Brain microvascular endothelial cell (primary cell): ENCODE data around the gene ADGRA1.

Experiments used
- DNase-seq: peaks from one replicate; pipeline ENCODE4 v3.0.0-alpha.2; 2020
- H3K27ac ChIP-seq: fragments of 250-450 bp; sonication (Bioruptor Pico); 2 replicates; pipeline ENCODE4 v1.5.1; 2020; ENCODE audit warnings: mild to moderate bottlenecking, moderate library complexity
- H3K27me3 ChIP-seq: fragments of 250-450 bp; sonication (Bioruptor Pico); replicated peaks from 2 replicates; pipeline ENCODE4 v1.5.1; 2020; ENCODE audit warnings: mild to moderate bottlenecking
- H3K36me3 ChIP-seq: fragments of 250-450 bp; sonication (Bioruptor Pico); replicated peaks from 2 replicates; pipeline ENCODE4 v1.5.1; 2020; ENCODE audit warnings: mild to moderate bottlenecking
- H3K4me3 ChIP-seq: 2 replicates; pipeline ENCODE4 v1.5.1; 2011; ENCODE audit warnings: low read depth, mild to moderate bottlenecking, control low read depth, low read length, moderate library complexity
- in situ Hi-C: cut with HindIII; loops from 2 replicates; pipeline ENCODE4 v1.10.0; 2017; ENCODE audit warnings: low sequenced_read_pairs, low pct_ligation_motif_present
- TF ChIP-seq, protein P1 (sequence below): IDR thresholded peaks from 2 replicates; pipeline ENCODE4 v1.5.1; 2011; ENCODE audit warnings: low read depth, mild to moderate bottlenecking, moderate library complexity, low read length, control low read depth, inconsistent platforms; ENCODE audit errors: missing control alignments

The ADGRA1 gene

DNA sequence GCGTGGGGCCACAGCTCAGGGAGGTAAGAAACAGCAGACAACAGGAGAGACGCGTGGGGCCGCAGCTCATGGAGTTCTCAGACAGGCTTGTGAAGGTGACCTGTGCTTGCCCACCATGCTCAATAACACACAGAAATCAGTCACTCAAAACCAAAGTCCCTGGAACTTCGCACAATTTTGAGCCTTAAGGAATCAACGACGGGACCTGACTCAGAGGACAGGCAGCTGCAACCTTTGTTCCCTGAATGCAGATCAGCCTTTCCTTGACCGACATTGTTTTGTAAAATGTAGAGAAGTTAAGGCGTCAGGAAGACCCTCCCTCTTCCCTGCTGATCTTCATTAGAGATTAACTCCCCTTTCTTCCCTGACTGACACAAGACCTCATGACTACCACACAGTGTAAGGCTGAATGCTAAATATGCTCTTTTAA lies 63.8 kb downstream of the ADGRA1 start:
- in situ Hi-C loops: no loop called here

DNA sequence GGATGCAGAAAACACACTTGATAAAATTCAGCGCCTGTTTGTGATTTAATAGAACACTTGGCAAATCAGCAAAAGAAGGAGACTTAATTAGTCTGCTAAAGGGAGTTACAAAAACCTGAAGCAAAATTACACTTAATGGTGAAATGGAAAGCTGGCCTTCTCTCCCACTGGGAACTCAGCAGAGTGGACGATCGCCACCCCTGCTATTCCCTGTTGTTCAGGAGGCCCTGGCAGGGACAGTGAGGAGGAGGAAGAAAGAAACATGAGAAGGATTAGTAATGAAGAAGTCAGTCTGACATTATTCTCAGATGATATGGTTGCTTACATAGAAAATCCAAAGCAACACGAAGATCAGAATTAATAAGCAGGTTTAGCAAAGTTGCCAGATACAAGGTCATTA lies 66.7 kb downstream of the ADGRA1 start:
- H3K27me3 ChIP-seq: peaks cover 4% of the 10 kb centered on the region
- no peak overlapping the region for H3K27ac ChIP-seq
- no peak for DNase-seq
- H3K4me3 ChIP-seq: no peak overlapping the region
- TF ChIP-seq, protein P1, sequence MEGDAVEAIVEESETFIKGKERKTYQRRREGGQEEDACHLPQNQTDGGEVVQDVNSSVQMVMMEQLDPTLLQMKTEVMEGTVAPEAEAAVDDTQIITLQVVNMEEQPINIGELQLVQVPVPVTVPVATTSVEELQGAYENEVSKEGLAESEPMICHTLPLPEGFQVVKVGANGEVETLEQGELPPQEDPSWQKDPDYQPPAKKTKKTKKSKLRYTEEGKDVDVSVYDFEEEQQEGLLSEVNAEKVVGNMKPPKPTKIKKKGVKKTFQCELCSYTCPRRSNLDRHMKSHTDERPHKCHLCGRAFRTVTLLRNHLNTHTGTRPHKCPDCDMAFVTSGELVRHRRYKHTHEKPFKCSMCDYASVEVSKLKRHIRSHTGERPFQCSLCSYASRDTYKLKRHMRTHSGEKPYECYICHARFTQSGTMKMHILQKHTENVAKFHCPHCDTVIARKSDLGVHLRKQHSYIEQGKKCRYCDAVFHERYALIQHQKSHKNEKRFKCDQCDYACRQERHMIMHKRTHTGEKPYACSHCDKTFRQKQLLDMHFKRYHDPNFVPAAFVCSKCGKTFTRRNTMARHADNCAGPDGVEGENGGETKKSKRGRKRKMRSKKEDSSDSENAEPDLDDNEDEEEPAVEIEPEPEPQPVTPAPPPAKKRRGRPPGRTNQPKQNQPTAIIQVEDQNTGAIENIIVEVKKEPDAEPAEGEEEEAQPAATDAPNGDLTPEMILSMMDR: no peak
- in situ Hi-C loops: no loop called here
- H3K36me3 ChIP-seq: no peaks in the 10 kb centered on the region

More for the DNA sequence above, 63.8 kb downstream of the ADGRA1 start:
- no peaks in the 10 kb centered on the region for H3K36me3 ChIP-seq
- DNase-seq: peak; percentile 4
- H3K27me3 ChIP-seq: peaks cover 3% of the 10 kb centered on the region
- TF ChIP-seq, protein P1: no peak
- no peak overlapping the region for H3K27ac ChIP-seq
- H3K4me3 ChIP-seq: no peak overlapping the region

DNA sequence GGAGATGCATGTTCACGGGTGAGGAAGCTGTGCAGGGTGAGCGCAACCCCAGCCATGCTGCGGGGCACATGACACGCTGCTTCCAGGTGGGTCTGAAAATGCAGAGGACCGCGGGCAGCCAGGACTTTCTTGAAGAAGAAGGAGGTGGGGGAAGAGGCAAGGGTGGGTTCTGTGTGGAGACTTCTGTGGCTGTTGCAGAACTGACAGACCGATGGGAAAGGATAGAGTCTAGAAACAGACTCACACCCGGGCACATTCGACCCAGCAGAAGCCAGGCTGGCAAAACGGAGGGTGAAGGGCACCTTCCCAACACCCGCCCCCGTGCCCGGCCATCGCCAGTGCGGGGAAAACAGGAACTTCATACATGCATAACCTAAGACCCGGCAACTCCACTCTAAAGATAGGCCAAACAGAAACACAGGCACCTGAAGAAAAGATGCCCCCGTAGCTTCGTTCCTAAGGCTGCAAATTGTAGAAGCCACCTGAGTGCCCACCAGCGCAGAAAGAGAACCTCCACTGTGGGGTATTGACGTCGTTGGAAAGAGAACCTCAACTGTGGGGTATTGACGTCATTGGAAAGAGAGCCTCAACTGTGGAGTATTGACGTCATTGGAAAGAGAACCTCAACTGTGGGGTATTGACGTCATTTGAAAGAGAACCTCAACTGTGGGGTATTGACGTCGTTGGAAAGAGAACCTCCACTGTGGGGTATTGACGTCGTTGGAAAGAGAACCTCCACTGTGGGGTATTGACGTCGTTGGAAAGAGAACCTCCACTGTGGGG lies 67.5 kb downstream of the ADGRA1 start:
- TF ChIP-seq, protein P1: no peak
- in situ Hi-C loops: no loop called here
- Histone ChIP-seq H3K27ac (no peak overlapping the region), H3K4me3 (no peak overlapping the region), H3K27me3 (peaks cover 4% of the 10 kb centered on the region), H3K36me3 (no peaks in the 10 kb centered on the region)
- no peak for DNase-seq

DNA sequence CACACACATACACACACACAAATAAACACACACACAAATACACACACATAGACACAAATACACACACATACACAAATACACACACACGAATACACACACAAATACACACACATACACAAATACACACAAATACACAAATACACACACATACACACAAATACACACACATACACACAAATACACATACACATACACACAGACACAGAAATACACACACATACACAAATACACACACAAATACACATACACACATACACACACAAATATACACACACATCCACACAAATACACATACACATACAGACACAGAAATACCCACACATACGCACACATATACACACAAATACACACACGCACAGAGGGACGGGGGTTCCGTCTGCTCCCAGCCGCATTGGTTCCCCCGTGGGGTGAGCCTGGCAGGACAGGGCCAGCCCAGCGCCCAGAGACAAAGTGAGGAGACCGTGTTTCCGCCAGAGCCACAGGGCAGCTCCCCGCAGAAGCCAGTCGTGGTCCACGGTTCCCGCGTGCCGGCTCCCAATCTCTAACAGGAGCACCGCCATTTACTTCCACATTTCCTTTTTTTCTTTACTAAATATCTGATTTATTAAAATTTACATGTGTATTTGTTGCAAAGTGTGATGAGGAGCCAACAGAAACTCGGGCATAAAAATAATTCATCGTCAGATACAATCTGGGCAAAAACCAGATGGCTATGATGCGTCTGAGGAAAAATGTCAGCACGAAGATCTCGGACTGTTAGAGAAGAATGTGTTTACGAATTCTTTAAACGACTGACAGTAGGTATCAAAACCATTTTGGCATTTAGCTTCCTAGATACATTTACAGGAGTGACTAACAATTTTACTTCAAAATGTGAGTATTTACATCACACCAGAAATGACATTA lies 69.2 kb downstream of the ADGRA1 start:
- Histone ChIP-seq H3K27ac (no peak overlapping the region), H3K4me3 (no peak overlapping the region), H3K36me3 (no peaks in the 10 kb centered on the region), H3K27me3 (peaks cover 21% of the 10 kb centered on the region)
- in situ Hi-C loops: no loop called here
- TF ChIP-seq, protein P1: no peak
- no peak for DNase-seq

DNA sequence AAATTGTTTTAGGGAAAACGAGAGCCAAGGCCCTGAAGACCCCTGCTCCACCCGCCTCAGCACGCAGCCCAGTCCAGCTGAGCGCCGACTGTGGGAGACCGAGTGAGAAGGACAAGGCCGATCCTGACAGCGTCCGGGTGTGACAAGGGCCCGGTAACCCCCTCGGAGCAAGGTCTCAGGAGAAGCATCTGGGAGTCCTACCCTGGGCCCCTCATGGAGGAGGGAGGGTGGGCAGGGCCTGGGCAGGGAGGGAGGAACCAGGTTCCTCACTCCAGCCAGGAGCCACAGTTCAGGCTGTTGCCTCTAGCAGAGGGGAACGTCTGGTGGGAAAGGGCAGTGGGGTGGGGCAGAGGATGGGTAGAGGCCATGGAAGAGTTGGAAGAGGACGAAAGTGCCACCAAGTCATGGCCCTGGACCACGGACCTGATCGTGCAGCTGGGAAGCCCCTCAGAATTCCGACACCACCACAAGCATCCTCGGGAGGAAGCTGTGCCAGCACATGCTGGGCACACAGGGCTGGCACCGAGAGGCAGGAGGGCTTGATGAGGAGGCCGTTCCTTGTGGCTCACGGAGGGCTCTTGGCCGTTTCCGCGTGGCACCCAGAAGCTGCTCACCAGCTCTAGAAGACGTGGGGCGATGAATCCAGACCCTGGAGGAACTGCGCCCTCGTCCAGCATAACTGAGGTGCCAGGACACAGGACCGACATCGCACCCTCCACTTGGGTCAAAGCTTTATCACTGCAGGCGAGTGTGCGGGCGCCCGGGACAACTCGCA lies 70.1 kb downstream of the ADGRA1 start:
- TF ChIP-seq, protein P1: no peak

More for the DNA sequence above, 70.1 kb downstream of the ADGRA1 start:
- in situ Hi-C loops: no loop called here
- Histone ChIP-seq H3K4me3 (no peak overlapping the region), H3K27me3 (peaks cover 25% of the 10 kb centered on the region), H3K27ac (no peak overlapping the region), H3K36me3 (no peaks in the 10 kb centered on the region)
- no peak for DNase-seq
